Fibroblast of the conjunctiva (primary cell): Measurements from ENCODE around the gene PRR5L.

Experiments
- DNase-seq: peaks from one replicate; pipeline ENCODE4 v3.0.0-alpha.2; 2010; ENCODE audit warnings: low read depth

PRR5L gene

GRCh38 chr11:36358436-36358835, 62.3 kb downstream of the PRR5L start:
- DNase-seq = no peak

- DNase-seq = no peak
Measured at GRCh38 chr11:36360318-36360717, 64.2 kb downstream of the PRR5L start.

GRCh38 chr11:36360826-36361415, 64.8 kb downstream of the PRR5L start:
- DNase-seq = no peak

- no peak for DNase-seq
Measured at GRCh38 chr11:36361472-36361871, 65.4 kb downstream of the PRR5L start.

- no peak for DNase-seq
Measured at GRCh38 chr11:36361901-36362391, 65.9 kb downstream of the PRR5L start.

GRCh38 chr11:36362902-36363301, 66.8 kb downstream of the PRR5L start:
- DNase-seq = no peak

GRCh38 chr11:36363361-36364268, 67.5 kb downstream of the PRR5L start:
- DNase-seq = no peak

GRCh38 chr11:36364551-36365325, 68.7 kb downstream of the PRR5L start:
- DNase-seq = no peak

- DNase-seq = no peak
Measured at GRCh38 chr11:36365907-36366306, 69.8 kb downstream of the PRR5L start.

- DNase-seq = no peak
Measured at GRCh38 chr11:36367806-36368680, 72.0 kb downstream of the PRR5L start.

- DNase-seq = no peak
Measured at GRCh38 chr11:36371181-36371580, 75.1 kb downstream of the PRR5L start.

- no peak for DNase-seq
Measured at GRCh38 chr11:36371590-36371989, 75.5 kb downstream of the PRR5L start.

- DNase-seq = peak; percentile 72
Measured at GRCh38 chr11:36372101-36372771, 76.1 kb downstream of the PRR5L start.

GRCh38 chr11:36373016-36374010, 77.2 kb downstream of the PRR5L start:
- DNase-seq = no peak

GRCh38 chr11:36374726-36375125, 78.6 kb downstream of the PRR5L start:
- no peak for DNase-seq

GRCh38 chr11:36375353-36376008, 79.4 kb downstream of the PRR5L start:
- DNase-seq = no peak

- DNase-seq = no peak
Measured at GRCh38 chr11:36376009-36376887, 80.2 kb downstream of the PRR5L start.
